ENCODE results near the gene ULBP1.
"Not testable (repeated sequence)": the region's sequence is repeated elsewhere in the genome, so short reads cannot be mapped to it uniquely, and the experiment has no call there.

Gene ULBP1

GRCh38 chr6:149931501-149931900, 32.2 kb upstream of the ULBP1 start:
- DNase-seq (ENCODE audit: low read depth) = no peak
- H3K4me3 ChIP-seq (ENCODE audit: low read depth, low read length) = no peak overlapping the region

- H3K4me3 ChIP-seq (ENCODE audit: low read depth, low read length) = no peak overlapping the region
- DNase-seq (ENCODE audit: low read depth) = no peak
These were observed 30.7 kb upstream of the ULBP1 start for GRCh38 chr6:149933036-149933435.

- no peak overlapping the region for H3K4me3 ChIP-seq (ENCODE audit: low read depth, low read length)
- DNase-seq (ENCODE audit: low read depth) = no peak
These were observed 30.3 kb upstream of the ULBP1 start for GRCh38 chr6:149933461-149933860.

GRCh38 chr6:149934249-149935156, 29.2 kb upstream of the ULBP1 start:
- H3K4me3 ChIP-seq (ENCODE audit: low read depth, low read length) = no peak overlapping the region
- DNase-seq (ENCODE audit: low read depth) = peak; percentile 19

GRCh38 chr6:149935246-149935645, 28.5 kb upstream of the ULBP1 start:
- no peak for DNase-seq (ENCODE audit: low read depth)
- H3K4me3 ChIP-seq (ENCODE audit: low read depth, low read length) = no peak overlapping the region

- DNase-seq (ENCODE audit: low read depth) = no peak
- no peak overlapping the region for H3K4me3 ChIP-seq (ENCODE audit: low read depth, low read length)
These were observed 28.1 kb upstream of the ULBP1 start for GRCh38 chr6:149935668-149936067.

GRCh38 chr6:149936743-149937142, 27.0 kb upstream of the ULBP1 start:
- H3K4me3 ChIP-seq (ENCODE audit: low read depth, low read length) = no peak overlapping the region
- DNase-seq (ENCODE audit: low read depth) = no peak

- not testable (repeated sequence) for DNase-seq (ENCODE audit: low read depth)
- H3K4me3 ChIP-seq (ENCODE audit: low read depth, low read length) = peak overlapping the region; percentile 52
These were observed 25.7 kb upstream of the ULBP1 start for GRCh38 chr6:149938013-149938570.

- no peak for DNase-seq (ENCODE audit: low read depth)
- H3K4me3 ChIP-seq (ENCODE audit: low read depth, low read length) = peak overlapping the region; percentile 52
These were observed 25.0 kb upstream of the ULBP1 start for GRCh38 chr6:149938571-149939355.

GRCh38 chr6:149939356-149939648, 24.4 kb upstream of the ULBP1 start:
- no peak for DNase-seq (ENCODE audit: low read depth)

GRCh38 chr6:149939909-149940671, 23.7 kb upstream of the ULBP1 start:
- H3K4me3 ChIP-seq (ENCODE audit: low read depth, low read length) = no peak overlapping the region
- DNase-seq (ENCODE audit: low read depth) = no peak

More at GRCh38 chr6:149939356-149939648, 24.4 kb upstream of the ULBP1 start:
- H3K4me3 ChIP-seq (ENCODE audit: low read depth, low read length) = no peak overlapping the region

- no peak for DNase-seq (ENCODE audit: low read depth)
- no peak overlapping the region for H3K4me3 ChIP-seq (ENCODE audit: low read depth, low read length)
These were observed 23.1 kb upstream of the ULBP1 start for GRCh38 chr6:149940672-149940982.

- peak; percentile 90 for DNase-seq (ENCODE audit: low read depth)
- H3K4me3 ChIP-seq (ENCODE audit: low read depth, low read length) = peak within 1 kb of the TSS; percentile 58
These were observed 21.9 kb upstream of the ULBP1 start, which contains the start of gene ULBP2 for GRCh38 chr6:149941583-149942460. Gene ULBP2, plus strand, starts transcription at chr6:149942014. Its CDS starts 59 bp downstream, at chr6:149942073.

GRCh38 chr6:149942461-149942829, 21.3 kb upstream of the ULBP1 start:
- peak overlapping the region; percentile 58 for H3K4me3 ChIP-seq (ENCODE audit: low read depth, low read length)
- no peak for DNase-seq (ENCODE audit: low read depth)

GRCh38 chr6:149943321-149943720, 20.4 kb upstream of the ULBP1 start:
- H3K4me3 ChIP-seq (ENCODE audit: low read depth, low read length); DNase-seq (ENCODE audit: low read depth): not testable (repeated sequence)

- not testable (repeated sequence) for H3K4me3 ChIP-seq (ENCODE audit: low read depth, low read length); DNase-seq (ENCODE audit: low read depth)
These were observed 18.5 kb upstream of the ULBP1 start for GRCh38 chr6:149945276-149945675.

- H3K4me3 ChIP-seq (ENCODE audit: low read depth, low read length); DNase-seq (ENCODE audit: low read depth): not testable (repeated sequence)
These were observed 17.1 kb upstream of the ULBP1 start for GRCh38 chr6:149946631-149947030.

- H3K4me3 ChIP-seq (ENCODE audit: low read depth, low read length); DNase-seq (ENCODE audit: low read depth): not testable (repeated sequence)
These were observed 16.2 kb upstream of the ULBP1 start for GRCh38 chr6:149947533-149947932.

GRCh38 chr6:149948011-149948410, 15.7 kb upstream of the ULBP1 start:
- no peak overlapping the region for H3K4me3 ChIP-seq (ENCODE audit: low read depth, low read length)
- no peak for DNase-seq (ENCODE audit: low read depth)

All from skeletal muscle cell (primary cell).